Brain microvascular endothelial cell (primary cell): Measurements from ENCODE around the gene SMAGP.
"Not testable (repeated sequence)": the region's sequence is repeated elsewhere in the genome, so short reads cannot be mapped to it uniquely, and the experiment has no call there.

Experiments
- DNase-seq: peaks from one replicate; pipeline ENCODE4 v3.0.0-alpha.2; 2020
- H3K27ac ChIP-seq: fragments of 250-450 bp; sonication (Bioruptor Pico); 2 replicates; pipeline ENCODE4 v1.5.1; 2020; ENCODE audit warnings: mild to moderate bottlenecking, moderate library complexity
- H3K27me3 ChIP-seq: fragments of 250-450 bp; sonication (Bioruptor Pico); replicated peaks from 2 replicates; pipeline ENCODE4 v1.5.1; 2020; ENCODE audit warnings: mild to moderate bottlenecking
- H3K36me3 ChIP-seq: fragments of 250-450 bp; sonication (Bioruptor Pico); replicated peaks from 2 replicates; pipeline ENCODE4 v1.5.1; 2020; ENCODE audit warnings: mild to moderate bottlenecking
- H3K4me3 ChIP-seq: 2 replicates; pipeline ENCODE4 v1.5.1; 2011; ENCODE audit warnings: low read depth, mild to moderate bottlenecking, control low read depth, low read length, moderate library complexity
- CTCF ChIP-seq: IDR thresholded peaks from 2 replicates; pipeline ENCODE4 v1.5.1; 2011; ENCODE audit warnings: low read depth, mild to moderate bottlenecking, moderate library complexity, low read length, control low read depth, inconsistent platforms; ENCODE audit errors: missing control alignments
- in situ Hi-C: cut with HindIII; loops from 2 replicates; pipeline ENCODE4 v1.10.0; 2017; ENCODE audit warnings: low sequenced_read_pairs, low pct_ligation_motif_present

SMAGP gene

DNA sequence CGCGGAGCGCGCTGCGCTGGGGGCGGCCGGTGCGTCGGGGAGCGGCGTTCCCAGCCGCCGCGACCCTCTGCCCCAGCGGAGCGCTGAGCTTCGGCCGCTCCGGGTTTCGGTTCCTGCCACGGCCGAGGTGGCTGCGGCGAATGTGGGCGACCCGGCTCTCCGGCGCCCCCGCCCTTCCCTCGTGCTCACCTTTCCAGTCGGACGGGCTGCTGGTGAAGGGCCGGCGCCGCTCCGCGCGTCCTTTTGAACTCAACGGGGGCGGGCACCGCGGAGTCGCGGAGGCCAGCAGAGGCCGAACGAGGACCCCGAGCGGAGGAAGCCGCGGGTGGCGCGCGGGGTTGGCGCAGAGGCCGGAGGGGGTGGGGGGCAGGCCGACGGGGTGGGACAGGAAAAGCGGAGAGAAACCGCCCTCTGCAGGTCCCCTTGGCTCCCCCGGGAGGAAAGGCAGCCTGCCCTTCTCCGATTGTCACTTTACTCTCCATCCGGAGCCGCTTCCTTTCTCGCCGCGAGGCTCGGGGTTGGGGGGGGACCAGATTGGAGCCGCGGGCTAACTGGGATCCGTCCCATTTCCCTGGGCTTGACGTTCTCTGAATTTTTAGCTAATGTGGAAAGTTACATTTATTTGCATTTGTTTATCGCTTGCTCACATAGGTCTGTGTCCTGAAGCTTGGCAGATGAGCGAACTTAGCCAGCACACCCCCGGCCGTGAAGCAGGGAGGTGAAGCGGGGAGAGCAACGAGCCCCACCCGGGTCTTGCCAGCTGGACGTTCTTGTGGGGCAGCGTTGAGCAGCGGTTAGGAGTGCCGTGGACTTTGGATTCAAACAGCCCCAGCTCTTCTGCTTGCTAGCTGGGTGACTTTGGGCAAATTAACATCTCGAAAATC, at the start of gene SMAGP:
TSS of gene SMAGP (minus strand) at position 349 of the 884 bp plus-strand sequence. CDS start 1,137 bp downstream, outside the sequence.
- in situ Hi-C loops: no loop called here

DNA sequence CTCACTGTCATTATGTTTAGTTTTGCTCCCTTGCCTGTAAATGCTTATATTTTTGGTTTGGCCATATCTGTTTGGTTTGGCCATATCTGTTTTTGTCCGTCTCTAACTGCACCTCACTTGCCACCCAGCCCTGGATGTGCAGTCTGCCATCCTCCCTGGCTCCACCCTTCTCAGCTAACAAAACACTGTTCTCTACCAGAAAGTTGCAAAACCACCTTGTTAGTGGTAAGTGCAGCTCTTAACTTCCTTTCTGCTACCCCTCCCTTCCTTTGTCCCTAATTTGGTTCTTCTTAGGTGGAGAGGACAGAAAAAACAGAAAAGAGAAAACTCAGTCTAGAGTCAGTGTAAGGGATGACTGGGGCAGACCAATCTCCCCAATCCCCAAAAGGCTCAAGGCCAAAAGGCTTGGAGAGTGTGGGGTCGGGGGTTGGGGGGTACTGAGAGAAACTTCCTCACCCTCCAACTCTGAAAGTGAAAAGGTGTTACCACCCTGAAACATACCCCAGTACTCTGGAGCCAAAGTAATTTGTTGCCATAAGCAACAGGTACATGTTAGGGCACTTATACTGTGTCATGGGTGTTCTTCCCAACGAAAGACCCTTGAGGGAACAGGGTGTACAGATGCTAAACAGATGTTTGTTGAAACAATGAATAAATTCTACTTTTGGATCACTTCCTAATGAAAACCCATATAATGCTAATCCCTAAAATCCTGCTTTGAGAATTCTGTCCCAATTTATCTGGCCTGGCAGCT, 48.8 kb upstream of the SMAGP start:
- no peak for TF ChIP-seq CTCF
- DNase-seq: no peak
- no peaks in the 10 kb centered on the region for H3K27me3 ChIP-seq
- in situ Hi-C loops: no loop called here
- no peaks in the 10 kb centered on the region for H3K36me3 ChIP-seq
- no peak overlapping the region for H3K27ac ChIP-seq
- H3K4me3 ChIP-seq: no peak overlapping the region

More for the DNA sequence above, at the start of gene SMAGP:
- DNase-seq: peak; percentile 22
- H3K27me3 ChIP-seq: no peaks in the 10 kb centered on the region
- no peaks in the 10 kb centered on the region for H3K36me3 ChIP-seq
- peak within 1 kb of the TSS; percentile 75 for H3K4me3 ChIP-seq
- TF ChIP-seq CTCF: no peak
- peak within 1 kb of the TSS; percentile 58 for H3K27ac ChIP-seq

DNA sequence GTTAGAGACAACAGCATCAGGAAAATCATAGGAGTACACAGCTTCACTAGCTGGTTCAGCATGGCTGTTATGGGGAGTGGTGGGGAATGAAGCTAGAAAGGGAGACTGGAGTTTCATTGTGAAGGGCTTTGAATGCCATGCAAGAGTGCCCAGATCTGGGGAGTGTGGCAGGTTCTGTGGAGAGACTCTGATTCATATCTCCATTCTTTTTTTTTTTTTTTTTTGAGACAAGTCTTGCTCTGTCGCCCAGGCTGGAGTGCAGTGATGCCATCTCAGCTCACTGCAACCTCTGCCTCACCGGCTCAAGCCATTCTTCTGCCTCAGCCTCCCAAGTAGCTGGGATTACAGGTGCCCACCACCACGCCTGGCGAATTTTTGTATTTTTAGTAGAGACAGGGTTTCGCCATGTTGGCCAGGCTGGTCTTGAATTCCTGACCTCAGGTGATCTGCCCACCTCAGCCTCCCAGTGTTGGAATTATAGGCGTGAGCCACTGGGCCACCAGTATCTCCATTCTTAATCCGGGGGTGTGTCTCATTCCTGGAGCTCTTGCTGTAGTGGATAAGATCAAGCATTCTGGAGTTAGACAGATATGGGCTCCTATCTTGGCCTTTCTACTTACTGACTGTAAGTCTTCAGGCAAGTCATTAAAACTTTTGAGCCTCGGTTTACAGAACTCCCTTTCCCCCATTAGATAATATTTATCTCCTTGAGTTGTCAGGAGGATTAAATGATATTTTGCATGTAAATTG, 48.0 kb upstream of the SMAGP start:
- H3K27ac ChIP-seq, H3K4me3 ChIP-seq, H3K27me3 ChIP-seq, H3K36me3 ChIP-seq, DNase-seq, in situ Hi-C loops: not testable (repeated sequence)

GRCh38 chr12:51311389-51311788, 41.2 kb upstream of the SMAGP start:
- no peak for DNase-seq
- Histone ChIP-seq H3K27ac (no peak overlapping the region), H3K4me3 (no peak overlapping the region), H3K27me3 (no peaks in the 10 kb centered on the region), H3K36me3 (no peaks in the 10 kb centered on the region)
- in situ Hi-C loops: no loop called here
- no peak for TF ChIP-seq CTCF

DNA sequence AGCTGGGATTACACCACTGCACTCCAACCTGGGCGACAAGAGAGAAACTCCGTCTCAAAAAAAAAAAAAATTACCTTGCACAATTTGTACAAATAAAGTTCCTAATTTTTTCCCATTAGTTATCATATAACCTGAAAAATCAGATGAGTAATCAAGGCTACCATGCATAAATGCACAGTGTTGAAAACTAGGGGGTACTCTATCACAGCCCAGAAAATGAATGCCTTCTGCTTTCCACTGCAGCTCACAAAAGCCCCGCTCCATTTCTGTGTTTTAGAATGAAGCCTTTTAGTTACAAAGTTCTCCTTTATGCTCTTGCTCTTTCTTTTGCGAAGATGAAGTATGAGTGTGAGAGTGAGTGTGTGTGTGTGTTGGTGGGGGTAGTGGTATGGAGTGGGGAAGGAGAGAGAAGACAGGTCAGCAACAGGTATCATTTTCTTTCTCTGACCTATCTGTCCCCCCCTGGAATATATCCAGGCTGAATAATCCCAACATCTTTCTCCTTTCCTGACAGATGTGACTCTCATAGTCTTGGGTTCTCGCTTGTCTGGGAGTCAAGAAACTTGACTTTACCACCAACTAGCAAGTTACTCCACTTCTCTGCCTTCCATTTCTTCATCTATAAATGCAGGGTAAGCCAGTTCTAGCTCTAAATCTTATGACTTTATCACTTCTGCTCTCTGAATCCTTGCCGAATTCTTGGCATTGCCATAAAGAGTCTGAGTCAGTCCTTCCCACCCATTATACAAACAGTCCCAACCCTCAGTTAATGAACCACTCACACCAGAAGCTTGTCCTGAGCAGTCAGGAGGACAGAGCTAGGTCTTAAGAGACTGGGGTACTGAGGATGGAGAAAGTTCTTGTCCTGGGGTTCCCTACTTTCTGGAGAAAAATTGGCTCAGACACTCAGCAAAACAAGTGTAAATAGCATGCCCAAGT, 37.7 kb upstream of the SMAGP start:
- Histone ChIP-seq H3K27ac (no peak overlapping the region), H3K27me3 (no peaks in the 10 kb centered on the region), H3K4me3 (no peak overlapping the region), H3K36me3 (no peaks in the 10 kb centered on the region)
- TF ChIP-seq CTCF: no peak
- DNase-seq: peak; percentile 77
- in situ Hi-C loops: no loop called here
